Vagina (tissue), 2 donors: ENCODE results near the gene TRAF1.

Experiments used
- POLR2AphosphoS5 ChIP-seq, 2 donors: sonication (generic); formaldehyde crosslinking; IDR thresholded peaks; one replicate each; pipeline ENCODE4 v1.9.0; 2017; ENCODE audit warnings: antibody characterized with exemption in 2 of 2, mild to moderate bottlenecking in 2 of 2, low read depth in 1 of 2; ENCODE audit not compliant: insufficient read depth in 1 of 2
- TF ChIP-seq, protein P1 (sequence below), 3 experiments: fragments of 450-650 bp in 2 of 3; fragments of 200-600 bp in 1 of 3; sonication (generic) in 1 of 3; IDR thresholded peaks; one replicate each; pipeline ENCODE4 v1.5.1; 2017 to 2019; ENCODE audit warnings: antibody characterized with exemption in 3 of 3, mild to moderate bottlenecking in 2 of 3, moderate library complexity in 2 of 3

DNA sequence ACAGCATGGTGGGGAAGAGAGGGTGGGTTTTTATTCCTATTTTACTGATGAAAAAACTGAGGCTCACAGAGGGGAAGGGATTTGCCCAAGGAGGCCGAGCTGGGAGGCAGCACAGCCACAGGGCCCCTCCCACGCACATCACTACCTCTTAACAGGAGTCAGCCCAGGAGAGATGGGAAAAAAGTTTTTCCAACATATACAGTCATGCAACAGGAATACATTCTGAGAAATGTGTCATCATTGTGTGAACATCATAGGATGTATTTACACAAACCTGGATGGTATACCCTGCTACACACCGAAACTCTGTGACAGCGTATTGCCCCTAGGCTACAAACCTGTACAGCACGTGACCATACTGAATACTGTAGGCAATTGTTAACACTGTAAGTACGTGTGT, 11.6 kb downstream of the TRAF1 start:
- TF ChIP-seq, protein P1, sequence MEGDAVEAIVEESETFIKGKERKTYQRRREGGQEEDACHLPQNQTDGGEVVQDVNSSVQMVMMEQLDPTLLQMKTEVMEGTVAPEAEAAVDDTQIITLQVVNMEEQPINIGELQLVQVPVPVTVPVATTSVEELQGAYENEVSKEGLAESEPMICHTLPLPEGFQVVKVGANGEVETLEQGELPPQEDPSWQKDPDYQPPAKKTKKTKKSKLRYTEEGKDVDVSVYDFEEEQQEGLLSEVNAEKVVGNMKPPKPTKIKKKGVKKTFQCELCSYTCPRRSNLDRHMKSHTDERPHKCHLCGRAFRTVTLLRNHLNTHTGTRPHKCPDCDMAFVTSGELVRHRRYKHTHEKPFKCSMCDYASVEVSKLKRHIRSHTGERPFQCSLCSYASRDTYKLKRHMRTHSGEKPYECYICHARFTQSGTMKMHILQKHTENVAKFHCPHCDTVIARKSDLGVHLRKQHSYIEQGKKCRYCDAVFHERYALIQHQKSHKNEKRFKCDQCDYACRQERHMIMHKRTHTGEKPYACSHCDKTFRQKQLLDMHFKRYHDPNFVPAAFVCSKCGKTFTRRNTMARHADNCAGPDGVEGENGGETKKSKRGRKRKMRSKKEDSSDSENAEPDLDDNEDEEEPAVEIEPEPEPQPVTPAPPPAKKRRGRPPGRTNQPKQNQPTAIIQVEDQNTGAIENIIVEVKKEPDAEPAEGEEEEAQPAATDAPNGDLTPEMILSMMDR (IDR thresholded peaks at IDR 0.05): no peak
- TF ChIP-seq POLR2AphosphoS5 (IDR thresholded peaks at IDR 0.05; ENCODE audit: insufficient read depth in 1 of 2, low read depth in 1 of 2): no peak
